NK-92 (cell line): Measurements from ENCODE around the gene CRAT.

Source experiments
- DNase-seq: peaks from one replicate; lab custom pipeline; 2025; ENCODE audit not compliant: unreplicated experiment; lab: John Stamatoyannopoulos, UW

Gene CRAT

DNA sequence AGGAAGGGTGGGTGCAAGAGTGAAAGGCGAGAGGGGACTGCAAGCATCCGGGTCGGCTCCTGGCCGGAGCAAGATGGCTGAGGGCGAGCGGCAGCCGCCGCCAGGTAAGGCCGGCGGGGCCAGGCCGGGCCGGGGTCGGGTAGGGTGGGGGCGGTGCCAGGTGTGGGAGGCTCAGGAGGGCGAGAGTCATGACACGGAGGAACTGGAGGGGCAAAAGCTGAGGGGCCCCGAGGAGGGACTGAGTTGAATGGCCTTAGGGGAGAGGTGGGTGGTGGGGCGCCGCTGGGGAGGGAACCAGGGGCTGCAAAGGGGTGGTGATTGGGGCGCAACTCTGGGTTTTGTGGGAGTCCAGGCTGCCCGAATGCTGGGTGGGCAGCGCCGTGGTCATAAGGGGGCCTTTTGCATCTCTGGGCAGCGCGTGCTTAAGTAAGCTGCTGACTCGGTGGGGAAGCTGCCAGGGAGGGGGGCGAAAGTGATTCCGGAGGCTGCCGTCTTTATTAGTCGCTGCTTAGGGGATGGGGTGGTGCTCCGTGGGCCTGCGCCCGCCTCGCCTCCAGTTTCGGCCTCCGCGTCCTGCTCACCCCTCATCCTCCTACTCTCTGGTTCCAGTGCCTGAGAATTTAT is 1.0 kb upstream of the CRAT start:
- DNase-seq, result no peak

DNA sequence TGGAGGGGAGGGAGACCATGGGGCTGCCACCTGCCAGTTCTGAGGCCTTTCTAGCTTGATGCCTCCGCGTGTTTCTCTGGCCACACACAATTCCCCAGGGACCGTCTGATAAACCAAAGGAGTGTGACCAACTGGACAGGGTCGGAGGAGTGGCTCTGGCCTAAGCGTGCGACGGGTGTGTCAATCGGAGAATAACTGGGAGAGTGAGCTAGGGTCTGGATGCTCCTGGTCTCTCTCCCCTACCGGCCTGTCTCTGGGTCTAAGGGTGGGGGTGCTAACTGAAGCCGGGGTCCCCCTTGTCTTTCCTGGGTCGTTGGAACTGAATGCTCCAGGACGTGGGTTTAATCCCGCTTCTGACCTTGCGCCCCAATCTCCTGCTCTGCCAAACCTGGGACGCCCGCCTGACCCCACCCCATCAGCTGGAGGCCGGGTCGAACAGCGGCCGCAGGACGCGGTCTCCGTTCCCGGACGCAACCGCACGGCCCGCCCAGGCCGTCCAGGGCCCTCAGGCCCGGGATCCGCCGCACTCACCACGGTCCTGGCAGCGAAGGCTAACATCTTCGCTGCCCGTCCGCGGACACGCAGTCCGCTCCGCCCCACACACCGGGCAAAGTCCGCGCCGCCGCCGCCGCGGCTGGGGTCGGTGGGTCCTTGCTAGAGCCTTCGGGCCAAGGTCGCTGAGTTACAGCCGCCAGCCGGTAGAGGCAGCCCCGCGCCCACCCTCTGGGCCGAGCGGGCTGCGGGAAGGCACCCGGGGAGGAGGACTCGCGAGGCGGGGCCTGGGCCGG is 447 bp downstream of the CRAT start:
- no peak for DNase-seq

DNA sequence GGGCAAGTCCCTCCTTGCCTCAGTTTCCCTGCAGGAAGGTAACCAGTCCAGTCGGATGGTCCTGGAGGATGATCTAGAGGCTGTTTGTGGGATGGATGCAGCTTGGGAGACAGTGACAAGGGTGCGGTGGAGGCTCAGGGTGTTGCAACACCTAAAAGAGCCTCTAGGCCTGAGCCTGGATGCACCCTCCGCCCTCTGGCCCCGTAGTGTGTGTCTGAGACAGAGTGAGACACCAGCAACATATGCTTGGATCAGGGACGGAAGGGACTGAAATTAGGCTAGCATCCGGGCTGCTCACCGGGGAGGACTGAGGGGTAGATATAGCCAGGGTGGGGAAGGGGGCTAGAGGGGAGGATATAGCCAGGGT is 1.1 kb downstream of the CRAT start:
- DNase-seq, result no peak

DNA sequence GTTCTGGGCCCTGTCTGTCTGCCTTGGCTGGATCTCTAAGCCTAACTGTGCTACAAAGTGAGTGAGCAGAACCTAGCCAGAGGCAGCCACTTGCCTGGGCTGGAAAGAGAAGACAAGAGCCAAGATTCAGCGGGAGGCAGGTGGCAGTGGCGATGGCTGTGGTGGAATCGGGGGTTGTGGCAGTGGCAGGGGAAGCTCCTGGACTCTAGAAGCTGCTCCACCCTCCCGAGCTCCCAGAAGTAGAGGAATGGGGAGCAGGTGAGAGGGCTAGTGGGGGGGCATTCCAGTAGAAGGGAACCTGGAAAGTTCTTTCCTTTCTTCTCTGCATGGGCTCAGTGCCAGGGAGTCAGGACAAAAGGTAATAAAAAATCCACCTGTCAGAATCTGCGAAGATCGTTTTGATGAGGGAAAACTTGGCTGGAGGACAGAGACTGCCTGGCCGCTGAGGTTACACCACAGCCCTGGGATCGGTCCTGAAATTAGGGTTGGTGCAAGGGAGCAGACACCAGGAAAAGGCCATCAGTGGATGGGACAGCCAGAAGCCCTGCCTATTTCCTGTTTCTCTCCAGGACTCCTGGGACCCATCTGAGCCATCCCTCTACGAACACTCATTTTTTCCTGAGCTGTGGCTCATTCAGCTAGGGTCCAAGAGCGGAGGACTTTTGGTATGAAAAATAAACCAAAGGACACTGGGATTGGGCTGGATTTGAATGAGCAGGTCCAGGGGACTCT is 1.6 kb downstream of the CRAT start:
- DNase-seq, result no peak

GRCh38 chr9:129108083-129108804 is 2.3 kb downstream of the CRAT start:
- DNase-seq, result no peak

GRCh38 chr9:129107651-129108050 is 2.9 kb downstream of the CRAT start:
- no peak for DNase-seq

GRCh38 chr9:129105857-129106694 is 4.5 kb downstream of the CRAT start:
- no peak for DNase-seq

DNA sequence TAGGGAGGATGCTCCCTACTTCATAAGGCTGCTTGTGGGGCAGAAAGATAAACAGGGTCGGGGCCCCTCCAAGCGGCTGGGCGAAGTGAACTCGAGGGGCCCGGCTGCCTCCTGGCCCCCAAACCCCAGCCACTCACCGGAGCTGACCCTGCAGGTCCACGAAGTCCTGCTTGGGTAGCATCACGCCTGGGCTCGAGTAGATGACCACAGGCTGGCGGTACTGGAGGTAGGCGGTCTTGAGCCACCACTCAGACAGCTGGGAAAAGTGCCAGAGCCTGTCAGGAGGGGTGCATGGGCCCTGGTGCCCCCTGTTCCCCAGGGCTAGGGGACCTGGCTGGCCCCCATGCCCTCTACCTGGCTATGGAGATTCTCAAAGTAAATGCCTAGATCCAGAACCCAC is 6.5 kb downstream of the CRAT start:
- DNase-seq, result no peak

DNA sequence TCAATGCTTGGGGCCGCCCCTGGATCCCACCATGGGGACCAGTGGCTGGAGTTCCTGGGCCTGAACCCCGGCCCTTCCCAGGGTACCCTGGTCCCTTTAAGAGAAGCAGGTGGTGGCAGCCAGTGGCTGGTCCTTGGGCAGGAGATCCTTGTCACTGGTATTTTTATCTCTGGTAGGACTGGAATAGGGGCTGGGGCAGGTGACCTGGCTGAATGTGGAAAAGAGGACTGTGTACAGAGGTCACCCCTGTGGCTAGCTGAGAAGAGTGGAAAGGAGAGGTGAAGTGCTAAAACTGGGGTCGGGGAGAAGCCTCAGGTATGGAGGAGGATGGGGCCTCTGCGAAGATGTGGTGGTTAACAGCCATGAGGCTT is 7.0 kb downstream of the CRAT start:
- DNase-seq, result no peak

- DNase-seq, result no peak
These were observed 7.6 kb downstream of the CRAT start for GRCh38 chr9:129102791-129103594.

DNA sequence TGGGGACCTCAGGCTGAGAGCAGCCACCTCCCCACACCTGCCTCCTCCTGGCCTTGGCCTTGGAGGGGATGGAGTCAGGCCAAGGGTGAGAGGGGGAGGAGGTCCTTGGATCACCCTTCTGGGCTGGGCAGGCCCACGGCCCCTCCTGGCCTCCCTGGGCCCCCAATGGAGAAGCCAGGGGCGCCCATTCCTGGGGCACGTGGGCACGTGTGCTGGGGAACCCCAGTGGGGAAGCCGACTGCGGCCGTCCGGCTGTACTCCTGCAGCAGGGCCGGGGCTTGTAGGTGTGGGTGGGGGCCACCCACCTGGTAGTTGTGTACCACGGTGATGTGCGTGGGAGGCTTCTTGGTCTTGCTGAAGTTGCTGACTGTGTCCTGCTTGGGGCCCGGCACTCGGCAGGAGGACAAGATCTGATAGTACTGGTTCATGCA is 8.5 kb downstream of the CRAT start:
- DNase-seq, result no peak

GRCh38 chr9:129101279-129101678 is 9.3 kb downstream of the CRAT start:
- DNase-seq, result no peak

DNA sequence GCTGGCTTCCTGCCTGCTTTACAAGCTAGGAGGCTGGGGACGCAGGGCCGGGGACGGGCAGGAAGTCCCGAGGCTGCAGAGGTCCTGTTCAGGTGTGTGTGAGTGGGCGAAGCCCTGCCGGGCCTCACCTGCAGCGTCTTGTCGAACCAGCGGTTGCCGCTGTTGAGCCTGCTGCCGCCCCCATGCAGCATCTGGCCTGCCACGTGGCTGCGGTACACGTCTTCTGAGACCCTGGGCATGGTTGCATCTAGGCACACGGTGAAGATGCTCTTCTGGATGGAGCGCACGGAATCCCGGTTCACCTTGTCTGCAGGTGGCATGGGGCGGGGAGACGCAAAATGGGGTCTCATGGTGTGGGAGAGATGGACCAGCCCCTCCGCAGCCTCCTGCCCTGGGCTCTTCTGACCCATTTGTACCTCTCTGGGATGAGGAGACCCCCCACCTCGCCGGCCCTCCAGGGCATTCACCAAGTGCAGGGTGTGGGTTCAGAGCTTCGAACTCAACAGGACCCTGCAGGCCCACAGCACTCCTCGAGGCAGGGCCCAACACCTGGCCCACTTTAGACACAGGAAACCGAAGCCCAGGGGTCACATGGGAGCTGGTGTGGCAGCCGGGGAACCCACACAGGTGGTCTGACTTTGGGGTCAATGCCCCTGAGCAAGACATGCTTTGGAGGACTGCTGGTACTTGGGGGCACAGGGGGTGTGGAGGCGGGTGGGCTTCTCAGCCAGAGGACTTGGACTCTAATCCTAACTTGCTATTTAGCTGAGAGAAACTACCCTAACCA is 10.0 kb downstream of the CRAT start:
- DNase-seq, result no peak

DNA sequence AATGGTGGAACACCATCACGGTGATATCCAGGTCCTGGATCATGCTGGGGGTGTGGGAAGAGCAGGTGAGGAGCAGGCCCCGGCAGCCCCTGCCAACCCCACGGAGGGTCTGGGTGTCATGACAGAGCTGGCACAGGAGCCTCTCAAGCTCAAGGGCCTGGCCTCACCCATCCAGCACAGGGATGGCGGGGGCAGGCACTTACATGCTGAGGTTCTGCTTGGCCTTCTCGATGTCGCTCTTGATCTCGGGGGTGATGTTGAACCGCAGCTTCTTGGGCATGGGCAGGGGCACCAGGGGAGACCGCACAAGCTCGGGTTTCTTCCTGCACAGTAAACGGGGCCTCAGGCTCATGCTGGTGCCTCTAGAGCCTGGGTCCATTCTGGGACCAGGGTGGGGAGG is 12.3 kb downstream of the CRAT start:
- DNase-seq, result no peak

- DNase-seq, result no peak
These were observed 12.8 kb downstream of the CRAT start for GRCh38 chr9:129097671-129098306.

- DNase-seq, result no peak
These were observed 14.7 kb downstream of the CRAT start for GRCh38 chr9:129095908-129096307.

DNA sequence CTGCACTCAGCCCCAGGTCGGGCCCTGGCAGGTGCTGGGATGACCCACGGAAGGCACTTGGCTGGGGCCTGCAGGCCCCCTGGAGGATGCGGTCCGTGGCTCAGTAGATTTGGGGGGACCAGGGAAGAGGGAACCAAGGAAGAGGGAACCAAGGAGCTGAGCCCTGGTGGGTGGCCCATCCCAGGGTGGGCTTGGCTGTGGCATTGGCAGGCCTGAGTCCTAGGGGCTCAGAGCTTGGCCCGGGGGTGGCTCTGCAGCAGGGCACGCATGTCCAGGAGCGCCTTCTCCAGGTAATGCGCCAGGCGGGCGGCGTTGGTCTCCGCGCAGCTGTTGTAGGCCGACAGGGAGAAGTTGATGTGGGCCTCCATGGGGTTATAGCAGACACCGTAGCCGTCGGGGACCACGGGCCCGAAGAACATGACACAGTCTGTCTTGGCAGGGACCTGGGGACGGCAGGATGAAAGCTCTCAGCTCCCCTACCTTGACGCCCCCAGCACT is 15.4 kb downstream of the CRAT start:
- no peak for DNase-seq

DNA sequence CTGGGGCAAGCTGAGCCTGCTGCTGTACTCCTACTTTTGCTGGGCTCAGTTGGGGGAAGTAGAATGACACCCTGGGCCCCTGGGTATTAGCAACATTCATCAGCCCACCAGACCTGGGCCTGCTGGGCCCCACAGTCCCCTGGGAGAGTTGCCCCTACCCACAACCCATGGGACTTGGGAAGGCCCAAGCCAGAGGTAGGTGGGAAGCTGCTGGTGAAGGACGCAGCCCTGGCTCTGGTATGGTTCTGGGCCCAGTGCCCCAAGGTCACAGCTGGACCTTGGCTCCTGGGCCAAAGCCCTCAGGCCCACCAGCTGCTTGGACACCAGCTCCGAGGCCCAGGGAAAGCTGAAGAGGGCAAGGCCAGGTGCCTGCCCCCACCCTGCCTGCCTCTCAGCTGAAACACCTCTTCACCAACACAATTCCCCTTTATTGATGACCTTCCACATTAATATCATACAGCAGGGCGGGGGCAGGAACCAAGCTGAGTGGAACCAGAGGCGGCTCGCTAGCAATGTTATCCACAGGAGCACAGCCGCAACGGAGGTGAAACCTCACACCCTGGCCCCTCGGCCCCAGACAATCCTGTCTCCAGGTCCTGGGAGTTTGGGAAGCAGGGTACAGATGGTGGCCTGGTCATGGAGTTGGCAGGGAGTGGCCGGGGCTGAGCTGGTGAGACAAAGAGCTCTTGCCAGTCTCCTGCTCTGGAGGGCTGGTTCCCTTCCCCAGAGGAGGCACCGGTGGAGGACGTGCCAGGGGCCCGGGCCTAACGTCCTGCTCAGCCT is 16.0 kb downstream of the CRAT start:
- DNase-seq, result no peak
